OCI-LY7 (cell line): ENCODE data around the gene VTI1A. TPM values are rescaled to one million over a fixed set of nuclear protein-coding genes. Genes with fewer than 3 reads are reported as not detected.

Experiments used
- BruUV-seq: library from RNA; stranded (reverse); fragments of 400-500 nt; replicated peaks from 2 replicates; lab custom pipeline; 2021; lab: Mats Ljungman, UMichigan
- CTCF ChIA-PET: fragments of 300-600 bp; sonication (Branson Sonifier 250); formaldehyde crosslinking; loops from one replicate; lab custom pipeline; 2022; ENCODE audit warnings: antibody characterized with exemption; ENCODE audit not compliant: unreplicated experiment; lab: Charles Lee
- POLR2A ChIA-PET: fragments of 300-600 bp; sonication (Branson Sonifier 250); formaldehyde crosslinking; loops from one replicate; lab custom pipeline; 2022; ENCODE audit warnings: antibody characterized with exemption; lab: Charles Lee
- DNase-seq: peaks from one replicate; pipeline ENCODE4 v3.0.0-alpha.2; 2015; ENCODE audit warnings: low spot score
- H2AFZ ChIP-seq: fragments of 200-600 bp; sonication (generic), shearing (Covaris generic); 2 replicates; pipeline ENCODE4 v1.6.1; 2014; ENCODE audit warnings: mild to moderate bottlenecking, antibody characterized with exemption, low read length, moderate library complexity
- H3K27ac ChIP-seq: fragments of 200-600 bp; sonication (generic); 2 replicates; pipeline ENCODE4 v1.5.1; 2014; ENCODE audit warnings: mixed run types, low read depth, mild to moderate bottlenecking, moderate library complexity, low read length, inconsistent platforms; ENCODE audit not compliant: poor library complexity, severe bottlenecking
- H3K36me3 ChIP-seq: fragments of 200-600 bp; sonication (generic); 2 replicates; pipeline ENCODE4 v1.6.1; 2014; ENCODE audit warnings: mild to moderate bottlenecking, antibody characterized with exemption, low read length, moderate library complexity, mixed read lengths; ENCODE audit not compliant: insufficient read depth
- H3K4me1 ChIP-seq: fragments of 200-600 bp; sonication (generic); 2 replicates; pipeline ENCODE4 v1.5.1; 2014; ENCODE audit warnings: mild to moderate bottlenecking, low read length; ENCODE audit not compliant: insufficient read depth, poor library complexity, severe bottlenecking
- H3K4me2 ChIP-seq: fragments of 200-600 bp; sonication (generic); 2 replicates; pipeline ENCODE4 v1.6.1; 2014; ENCODE audit warnings: mild to moderate bottlenecking, low read length
- H3K4me3 ChIP-seq: fragments of 200-600 bp; sonication (generic); 2 replicates; pipeline ENCODE4 v1.5.1; 2014; ENCODE audit warnings: mild to moderate bottlenecking, low read depth, low read length; ENCODE audit not compliant: poor library complexity, severe bottlenecking
- H3K79me2 ChIP-seq: fragments of 200-600 bp; sonication (generic); 2 replicates; pipeline ENCODE4 v1.6.1; 2016; ENCODE audit warnings: low read depth, mild to moderate bottlenecking, low read length, moderate library complexity, mixed read lengths; ENCODE audit not compliant: insufficient read depth
- H3K9me2 ChIP-seq: fragments of 200-600 bp; sonication (generic); 2 replicates; pipeline ENCODE4 v1.6.1; 2016; ENCODE audit warnings: mild to moderate bottlenecking, low read length, mixed read lengths; ENCODE audit not compliant: insufficient read depth
- H3K9me3 ChIP-seq: fragments of 200-600 bp; sonication (generic); 2 replicates; pipeline ENCODE4 v1.6.1; 2014; ENCODE audit warnings: mild to moderate bottlenecking, mixed run types, low read length, mixed read lengths
- H4K20me1 ChIP-seq: fragments of 200-600 bp; sonication (generic); 2 replicates; pipeline ENCODE4 v1.6.1; 2014; ENCODE audit warnings: mild to moderate bottlenecking, antibody characterized with exemption, low read length, moderate library complexity, mixed read lengths; ENCODE audit not compliant: insufficient read depth
- CTCF ChIP-seq: fragments of 200-600 bp; sonication (generic); conservative IDR thresholded peaks from 2 replicates; pipeline ENCODE4 v1.5.1; 2014; ENCODE audit warnings: mild to moderate bottlenecking, antibody characterized with exemption, low read length, moderate library complexity, mixed read lengths
- EZH2phosphoT487 ChIP-seq: fragments of 200-600 bp; sonication (generic); IDR thresholded peaks from 2 replicates; pipeline ENCODE4 v1.6.1; 2018; ENCODE audit warnings: low read depth, borderline replicate concordance, mild to moderate bottlenecking, mixed run types, antibody characterized with exemption, low read length, moderate library complexity, mixed read lengths
- intact Hi-C: fragments of 100-400 bp; cut with micrococcal nuclease; formaldehyde crosslinking; loops from one replicate; pipeline ENCODE4 v1.10.0; 2022; ENCODE audit not compliant: unreplicated experiment
- total RNA-seq, 2 experiments: library from RNA; depleted of rRNA in 1 of 2; stranded (reverse); fragments of >200 nt in 1 of 2; shearing (Covaris generic) in 1 of 2; gene quantifications; 2 replicates each; pipeline ENCODE4 v1.2.3, GENCODE V29; 2014 to 2022

Gene VTI1A
- total RNA-seq, 2 experiments from 2014 or later, result 39.4 to 45.2 TPM

GRCh38 chr10:112581921-112582320, 134.9 kb downstream of the VTI1A start:
- Histone ChIP-seq H3K36me3 (no peaks in the 10 kb centered on the region), H4K20me1 (no peaks in the 10 kb centered on the region), H3K9me2 (no peaks in the 10 kb centered on the region), H3K79me2 (no peaks in the 10 kb centered on the region), H2AFZ (no peak overlapping the region), H3K4me1 (no peaks in the 10 kb centered on the region), H3K27ac (no peak overlapping the region), H3K4me3 (no peak overlapping the region), H3K4me2 (no peak overlapping the region), H3K9me3 (no peaks in the 10 kb centered on the region)
- no TSS peak for BruUV-seq
- POLR2A ChIA-PET, result no interaction called here
- intact Hi-C loops, result no loop called here
- DNase-seq, result no peak
- TF ChIP-seq EZH2phosphoT487 (no peak), CTCF (no peak)
- CTCF ChIA-PET, result no interaction called here

- no peaks in the 10 kb centered on the region for H3K9me2 ChIP-seq
- no peak overlapping the region for H3K4me3 ChIP-seq
- TF ChIP-seq CTCF (no peak), EZH2phosphoT487 (no peak)
- no peak for DNase-seq
- BruUV-seq, result no TSS peak
- no peaks in the 10 kb centered on the region for H3K4me1 ChIP-seq
- H2AFZ ChIP-seq, result no peak overlapping the region
- H3K36me3 ChIP-seq, result no peaks in the 10 kb centered on the region
- H3K4me2 ChIP-seq, result no peak overlapping the region
- no peaks in the 10 kb centered on the region for H3K9me3 ChIP-seq
- ChIA-PET POLR2A (no interaction called here), CTCF (no interaction called here)
- no peaks in the 10 kb centered on the region for H3K79me2 ChIP-seq
- H3K27ac ChIP-seq, result no peak overlapping the region
- H4K20me1 ChIP-seq, result no peaks in the 10 kb centered on the region
- intact Hi-C loops, result no loop called here
Observed at GRCh38 chr10:112583236-112583939, 136.4 kb downstream of the VTI1A start.

GRCh38 chr10:112584276-112584675, 137.3 kb downstream of the VTI1A start:
- no peaks in the 10 kb centered on the region for H3K9me3 ChIP-seq
- no peak overlapping the region for H3K4me2 ChIP-seq
- H3K4me1 ChIP-seq, result no peaks in the 10 kb centered on the region
- H3K9me2 ChIP-seq, result no peaks in the 10 kb centered on the region
- CTCF ChIA-PET, result no interaction called here
- no peaks in the 10 kb centered on the region for H3K36me3 ChIP-seq
- no peak overlapping the region for H3K4me3 ChIP-seq
- no peaks in the 10 kb centered on the region for H3K79me2 ChIP-seq
- no peak overlapping the region for H2AFZ ChIP-seq
- intact Hi-C loops, result no loop called here
- no TSS peak for BruUV-seq
- TF ChIP-seq CTCF (no peak), EZH2phosphoT487 (no peak)
- H3K27ac ChIP-seq, result no peak overlapping the region
- no peaks in the 10 kb centered on the region for H4K20me1 ChIP-seq
- DNase-seq, result no peak
- POLR2A ChIA-PET, result interaction anchor here (0.5 kb wide), 1 partner anchor 113 kb away, joined by 3 read pairs; no protein-coding TSS in a partner anchor
